Memory B cell (primary cell): ENCODE data around the gene CFTR.

Experiments used
- ATAC-seq: fragments of 150-1000 bp; cut with Tn5 transposase; 2 replicates; pipeline ENCODE4 v1.10.0; 2021; ENCODE audit warnings: low read depth, mild to moderate bottlenecking, moderate library complexity
- DNase-seq, 2 donors: peaks; one replicate each; pipeline ENCODE4 v3.0.0; 2022; ENCODE audit warnings: low spot score in 2 of 2
- H3K27ac Mint-ChIP-seq: one replicate; pipeline ENCODE4 v1.8.0; 2022; ENCODE audit warnings: mild to moderate bottlenecking, moderate library complexity, mixed read lengths
- H3K27me3 Mint-ChIP-seq: one replicate; pipeline ENCODE4 v1.8.0; 2022; ENCODE audit warnings: mixed read lengths
- H3K36me3 Mint-ChIP-seq: one replicate; pipeline ENCODE4 v1.8.0; 2022; ENCODE audit warnings: mild to moderate bottlenecking, mixed read lengths
- H3K4me1 Mint-ChIP-seq: one replicate; pipeline ENCODE4 v1.8.0; 2022; ENCODE audit warnings: mixed read lengths
- H3K4me3 Mint-ChIP-seq: one replicate; pipeline ENCODE4 v1.8.0; 2022; ENCODE audit warnings: mild to moderate bottlenecking, moderate library complexity, mixed read lengths
- H3K9me3 Mint-ChIP-seq: one replicate; pipeline ENCODE4 v1.8.0; 2022; ENCODE audit warnings: mixed read lengths

CFTR gene

GRCh38 chr7:117661328-117661727 is 181.5 kb downstream of the CFTR start:
- Mint-ChIP-seq H3K36me3 (no peaks in the 10 kb centered on the region), H3K27ac (no peak overlapping the region), H3K4me1 (no peaks in the 10 kb centered on the region), H3K27me3 (no peaks in the 10 kb centered on the region), H3K9me3 (peaks cover 2% of the 10 kb centered on the region), H3K4me3 (no peak overlapping the region)
- no peak for ATAC-seq
- no peak for DNase-seq

- no peaks in the 10 kb centered on the region for H3K36me3 Mint-ChIP-seq
- no peak for DNase-seq
- H3K27ac Mint-ChIP-seq = no peak overlapping the region
- ATAC-seq = no peak
- H3K4me1 Mint-ChIP-seq = no peaks in the 10 kb centered on the region
- no peak overlapping the region for H3K4me3 Mint-ChIP-seq
- no peaks in the 10 kb centered on the region for H3K27me3 Mint-ChIP-seq
- H3K9me3 Mint-ChIP-seq = no peaks in the 10 kb centered on the region
Measured at GRCh38 chr7:117664047-117664446, 184.2 kb downstream of the CFTR start.

GRCh38 chr7:117665368-117665767 is 185.5 kb downstream of the CFTR start:
- H3K27ac Mint-ChIP-seq = no peak overlapping the region
- H3K4me1 Mint-ChIP-seq = no peaks in the 10 kb centered on the region
- H3K27me3 Mint-ChIP-seq = no peaks in the 10 kb centered on the region
- no peak for ATAC-seq
- no peaks in the 10 kb centered on the region for H3K36me3 Mint-ChIP-seq
- no peak for DNase-seq
- no peaks in the 10 kb centered on the region for H3K9me3 Mint-ChIP-seq
- H3K4me3 Mint-ChIP-seq = no peak overlapping the region

GRCh38 chr7:117666031-117666430 is 186.2 kb downstream of the CFTR start:
- DNase-seq = no peak
- Mint-ChIP-seq H3K36me3 (no peaks in the 10 kb centered on the region), H3K27ac (no peak overlapping the region), H3K9me3 (no peaks in the 10 kb centered on the region), H3K4me3 (no peak overlapping the region), H3K4me1 (no peaks in the 10 kb centered on the region), H3K27me3 (no peaks in the 10 kb centered on the region)
- ATAC-seq = no peak

GRCh38 chr7:117666689-117667088 is 186.9 kb downstream of the CFTR start:
- ATAC-seq = no peak
- Mint-ChIP-seq H3K36me3 (no peaks in the 10 kb centered on the region), H3K27me3 (no peaks in the 10 kb centered on the region), H3K27ac (no peak overlapping the region), H3K4me1 (no peaks in the 10 kb centered on the region), H3K9me3 (no peaks in the 10 kb centered on the region), H3K4me3 (no peak overlapping the region)
- DNase-seq = no peak

DNA sequence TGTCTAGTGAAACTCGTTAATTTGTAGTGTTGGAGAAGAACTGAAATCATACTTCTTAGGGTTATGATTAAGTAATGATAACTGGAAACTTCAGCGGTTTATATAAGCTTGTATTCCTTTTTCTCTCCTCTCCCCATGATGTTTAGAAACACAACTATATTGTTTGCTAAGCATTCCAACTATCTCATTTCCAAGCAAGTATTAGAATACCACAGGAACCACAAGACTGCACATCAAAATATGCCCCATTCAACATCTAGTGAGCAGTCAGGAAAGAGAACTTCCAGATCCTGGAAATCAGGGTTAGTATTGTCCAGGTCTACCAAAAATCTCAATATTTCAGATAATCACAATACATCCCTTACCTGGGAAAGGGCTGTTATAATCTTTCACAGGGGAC is 187.6 kb downstream of the CFTR start:
- H3K36me3 Mint-ChIP-seq = no peaks in the 10 kb centered on the region
- no peaks in the 10 kb centered on the region for H3K4me1 Mint-ChIP-seq
- no peaks in the 10 kb centered on the region for H3K27me3 Mint-ChIP-seq
- no peak for ATAC-seq
- H3K4me3 Mint-ChIP-seq = no peak overlapping the region
- no peaks in the 10 kb centered on the region for H3K9me3 Mint-ChIP-seq
- no peak overlapping the region for H3K27ac Mint-ChIP-seq
- no peak for DNase-seq

DNA sequence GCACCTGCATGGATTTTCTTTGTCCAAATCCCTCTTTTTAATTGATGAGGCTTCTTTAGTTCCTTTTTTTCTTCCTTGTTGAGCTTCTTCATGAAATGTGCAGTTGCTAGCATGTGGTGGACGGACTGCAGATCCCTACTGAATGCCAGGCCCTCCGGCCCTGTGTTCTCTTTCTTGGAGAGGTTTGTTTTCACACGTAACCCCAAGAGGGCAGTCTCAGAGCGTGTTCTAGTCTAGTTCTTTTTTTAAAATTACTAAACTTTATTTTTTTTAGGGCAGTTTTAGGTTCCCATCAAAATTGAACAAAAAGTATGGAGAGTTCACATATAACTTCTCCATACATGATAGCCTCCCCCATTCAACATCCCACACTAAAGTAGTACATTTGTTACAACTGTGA is 190.0 kb downstream of the CFTR start:
- DNase-seq (no peak), ATAC-seq (no peak)
- Mint-ChIP-seq H3K4me1 (no peaks in the 10 kb centered on the region), H3K36me3 (no peaks in the 10 kb centered on the region), H3K4me3 (no peak overlapping the region), H3K9me3 (no peaks in the 10 kb centered on the region), H3K27ac (no peak overlapping the region), H3K27me3 (no peaks in the 10 kb centered on the region)

DNA sequence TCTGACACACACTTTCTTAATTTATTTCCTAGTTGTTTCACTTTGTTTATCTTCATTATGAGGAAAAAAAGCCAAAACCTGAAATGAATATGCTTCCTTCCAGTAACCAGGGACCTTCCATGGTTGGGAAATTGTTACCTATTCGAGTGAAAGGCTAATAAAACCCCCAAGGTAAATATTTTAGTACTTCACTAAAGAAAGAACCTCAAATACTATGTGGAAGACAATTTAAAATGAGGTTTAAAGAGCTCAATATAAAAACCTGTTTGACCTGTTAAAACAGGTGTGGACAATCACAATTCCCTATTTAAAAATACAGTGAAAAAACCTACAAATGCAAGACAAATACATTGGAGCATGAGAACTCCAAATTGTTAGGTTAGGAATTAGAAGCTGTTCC is 192.6 kb downstream of the CFTR start:
- peaks cover 1% of the 10 kb centered on the region for H3K27me3 Mint-ChIP-seq
- no peak overlapping the region for H3K27ac Mint-ChIP-seq
- no peaks in the 10 kb centered on the region for H3K4me1 Mint-ChIP-seq
- no peak for DNase-seq
- H3K4me3 Mint-ChIP-seq = no peak overlapping the region
- no peaks in the 10 kb centered on the region for H3K9me3 Mint-ChIP-seq
- ATAC-seq = no peak
- no peaks in the 10 kb centered on the region for H3K36me3 Mint-ChIP-seq

- Mint-ChIP-seq H3K4me3 (no peak overlapping the region), H3K36me3 (no peaks in the 10 kb centered on the region), H3K9me3 (no peaks in the 10 kb centered on the region), H3K4me1 (no peaks in the 10 kb centered on the region), H3K27ac (no peak overlapping the region), H3K27me3 (peaks cover 1% of the 10 kb centered on the region)
- ATAC-seq = no peak
- no peak for DNase-seq
Measured at GRCh38 chr7:117673367-117673766, 193.5 kb downstream of the CFTR start.

GRCh38 chr7:117673839-117674238 is 194.0 kb downstream of the CFTR start:
- DNase-seq (no peak), ATAC-seq (no peak)
- Mint-ChIP-seq H3K4me1 (no peaks in the 10 kb centered on the region), H3K4me3 (no peak overlapping the region), H3K27me3 (peaks cover 1% of the 10 kb centered on the region), H3K27ac (no peak overlapping the region), H3K9me3 (no peaks in the 10 kb centered on the region), H3K36me3 (no peaks in the 10 kb centered on the region)

DNA sequence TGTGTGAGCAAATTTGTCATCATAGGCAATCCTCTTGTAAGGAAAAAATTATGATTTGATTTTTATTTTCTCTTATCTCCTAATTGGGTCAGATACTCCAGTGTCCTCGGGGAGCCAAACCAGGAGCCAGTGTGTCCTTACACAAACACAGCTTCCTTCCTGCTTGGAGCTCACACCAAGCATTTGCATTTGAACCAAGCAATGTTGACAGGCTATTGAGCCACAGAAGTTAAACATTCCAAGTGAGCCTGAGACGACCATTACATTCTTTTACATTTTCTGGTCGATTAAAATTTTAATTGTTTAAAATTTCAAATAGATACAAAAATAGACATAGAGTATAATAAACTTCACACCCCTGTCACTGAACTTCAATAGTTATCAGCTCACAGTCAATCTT is 194.8 kb downstream of the CFTR start:
- Mint-ChIP-seq H3K27me3 (peaks cover 1% of the 10 kb centered on the region), H3K27ac (no peak overlapping the region), H3K9me3 (no peaks in the 10 kb centered on the region), H3K4me3 (no peak overlapping the region), H3K36me3 (no peaks in the 10 kb centered on the region), H3K4me1 (no peaks in the 10 kb centered on the region)
- DNase-seq (no peak), ATAC-seq (no peak)

DNA sequence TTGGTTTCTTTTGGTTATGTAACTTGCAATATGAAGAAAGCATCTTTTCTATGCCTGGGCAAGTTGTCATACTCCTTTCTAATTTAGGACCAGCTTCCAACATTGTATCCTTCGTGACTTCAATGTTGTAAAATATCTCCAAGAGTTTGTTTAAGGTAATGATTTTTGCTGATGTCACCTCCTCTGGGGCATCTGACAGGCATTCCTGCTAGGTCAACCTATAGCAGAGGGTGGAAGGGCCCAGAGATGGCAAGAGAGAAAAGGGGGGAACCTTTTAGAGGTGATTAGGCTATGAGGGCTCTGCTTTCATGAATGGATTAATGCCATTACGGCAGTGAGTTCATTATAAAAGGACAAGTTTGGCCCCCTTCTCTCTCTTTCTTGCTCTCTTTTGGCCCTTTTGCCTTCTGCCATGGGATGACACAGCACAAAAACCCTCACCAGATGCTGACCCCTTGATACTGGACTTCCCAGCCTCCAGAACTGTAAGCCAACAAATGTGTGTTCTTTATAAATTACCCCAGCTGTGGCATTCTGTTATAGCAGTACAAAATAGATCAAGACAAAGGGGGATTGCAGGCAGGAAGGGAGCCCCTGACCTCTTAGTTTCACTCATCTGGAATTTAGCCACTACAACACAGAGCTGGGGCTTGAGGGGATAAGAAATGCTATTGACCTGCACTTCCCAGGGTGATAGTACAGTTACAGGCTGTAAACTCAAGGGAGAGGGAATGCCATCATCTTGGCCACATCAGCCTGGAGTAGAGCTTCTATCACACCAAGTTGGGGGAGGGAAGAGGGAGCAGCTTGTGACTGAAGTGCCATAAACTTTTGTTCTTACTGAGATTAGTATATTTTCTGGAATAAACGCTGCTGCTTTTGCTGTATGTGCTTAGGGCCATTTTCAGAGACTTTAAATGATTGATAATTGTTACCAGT is 195.9 kb downstream of the CFTR start:
- Mint-ChIP-seq H3K4me1 (no peaks in the 10 kb centered on the region), H3K9me3 (no peaks in the 10 kb centered on the region), H3K27me3 (peaks cover 1% of the 10 kb centered on the region), H3K4me3 (no peak overlapping the region), H3K36me3 (no peaks in the 10 kb centered on the region), H3K27ac (no peak overlapping the region)
- no peak for ATAC-seq
- DNase-seq = no peak

DNA sequence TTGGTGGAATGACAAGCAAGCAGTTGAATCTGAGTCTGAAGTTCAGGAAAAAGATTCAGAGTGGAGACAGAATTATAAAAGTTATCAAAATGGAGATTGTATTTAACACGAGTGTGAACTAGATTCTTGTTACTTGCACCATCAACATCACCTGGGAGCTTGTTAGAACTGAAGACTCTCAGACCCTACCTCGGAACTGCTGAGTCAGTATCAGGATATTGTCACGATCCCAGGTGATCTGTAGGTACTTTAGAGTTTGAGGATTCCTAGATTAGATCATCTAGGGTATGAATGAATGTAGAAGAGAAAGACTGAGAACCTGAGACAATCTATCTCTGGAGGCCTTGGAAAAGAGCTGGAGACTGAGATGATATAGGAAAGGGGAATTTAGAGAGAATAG is 199.3 kb downstream of the CFTR start:
- Mint-ChIP-seq H3K36me3 (no peaks in the 10 kb centered on the region), H3K4me3 (no peak overlapping the region), H3K27ac (no peak overlapping the region), H3K4me1 (no peaks in the 10 kb centered on the region), H3K9me3 (no peaks in the 10 kb centered on the region), H3K27me3 (peaks cover 3% of the 10 kb centered on the region)
- ATAC-seq (no peak), DNase-seq (no peak)

DNA sequence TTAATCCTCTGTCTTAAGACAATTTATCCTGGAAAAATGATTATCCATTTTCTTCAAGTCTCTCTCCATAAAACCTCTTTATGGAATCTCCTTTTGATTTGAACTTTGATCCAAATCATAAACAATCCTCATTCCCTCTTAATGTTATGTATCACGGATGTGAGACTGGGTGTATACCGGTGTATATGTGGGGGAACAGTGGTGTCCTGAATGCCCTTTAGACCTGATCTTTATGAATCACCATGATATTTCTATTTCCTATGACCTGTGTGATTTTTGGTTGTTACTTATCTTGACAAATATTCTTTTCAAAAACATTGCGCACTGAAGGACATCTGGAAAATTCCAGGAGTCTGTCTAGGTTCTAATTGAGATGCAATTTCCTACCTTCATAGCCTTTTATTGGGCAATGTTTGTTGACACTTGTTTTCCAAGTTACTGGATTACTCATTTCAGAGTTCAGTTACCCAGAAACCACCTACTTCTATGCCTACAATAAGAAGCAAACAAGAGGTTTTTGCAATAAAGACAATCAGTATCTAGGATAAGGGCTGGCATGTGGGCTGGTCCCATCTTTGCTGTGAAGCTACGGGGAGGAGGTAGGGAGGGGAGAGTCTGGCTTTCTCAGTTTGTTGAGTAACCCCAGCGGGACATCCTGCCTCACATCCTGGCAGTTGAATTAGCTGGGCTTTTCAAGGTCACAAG is 203.0 kb downstream of the CFTR start:
- ATAC-seq (no peak), DNase-seq (no peak)
- H3K27ac Mint-ChIP-seq = no peak overlapping the region
- H3K27me3 Mint-ChIP-seq = peaks cover 2% of the 10 kb centered on the region
- H3K9me3 Mint-ChIP-seq = no peaks in the 10 kb centered on the region
- no peak overlapping the region for H3K4me3 Mint-ChIP-seq
- H3K36me3 Mint-ChIP-seq = no peaks in the 10 kb centered on the region
- no peaks in the 10 kb centered on the region for H3K4me1 Mint-ChIP-seq
